ENCODE results near the gene CDH4.

The CDH4 gene

DNA sequence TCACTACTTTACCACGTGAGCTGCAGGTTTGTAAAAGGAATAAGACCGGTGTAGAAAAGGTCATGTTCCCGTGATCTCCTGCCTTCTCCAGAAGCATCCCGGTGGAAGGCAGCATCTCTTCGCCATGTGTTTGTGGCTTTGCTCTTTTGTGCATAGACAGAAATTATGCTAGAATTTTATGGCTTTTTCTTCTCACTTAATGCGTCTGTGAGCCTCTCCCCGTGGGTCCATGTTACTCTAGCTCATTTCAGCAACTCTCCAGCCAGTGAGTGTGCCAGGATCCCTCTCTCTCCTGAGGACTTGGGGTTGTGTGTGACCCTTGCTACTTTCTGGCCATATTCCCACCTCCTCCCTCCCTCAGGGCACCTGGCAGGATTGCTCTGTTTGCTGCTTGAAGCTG lies 289.5 kb downstream of the CDH4 start:
- DNase-seq = no peak

DNA sequence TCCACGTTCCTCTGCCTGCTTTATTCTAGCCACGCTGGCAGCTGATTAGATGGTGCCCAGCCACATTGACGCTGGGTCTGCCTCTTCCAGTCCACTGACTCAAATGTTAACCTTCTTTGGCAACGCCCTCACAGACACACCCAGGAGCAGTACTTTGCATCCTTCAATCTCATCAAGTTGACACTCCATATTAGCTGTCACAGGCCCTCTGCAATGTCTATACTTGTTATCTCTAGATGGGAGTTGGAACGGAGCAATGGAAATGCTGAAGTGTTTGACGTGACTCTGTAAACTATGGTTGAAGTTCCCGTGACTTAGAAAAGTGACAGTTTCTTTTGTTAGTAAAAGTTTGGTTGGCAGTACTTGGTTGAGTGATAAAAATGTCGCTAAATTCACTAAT lies 291.0 kb downstream of the CDH4 start:
- DNase-seq = no peak

DNA sequence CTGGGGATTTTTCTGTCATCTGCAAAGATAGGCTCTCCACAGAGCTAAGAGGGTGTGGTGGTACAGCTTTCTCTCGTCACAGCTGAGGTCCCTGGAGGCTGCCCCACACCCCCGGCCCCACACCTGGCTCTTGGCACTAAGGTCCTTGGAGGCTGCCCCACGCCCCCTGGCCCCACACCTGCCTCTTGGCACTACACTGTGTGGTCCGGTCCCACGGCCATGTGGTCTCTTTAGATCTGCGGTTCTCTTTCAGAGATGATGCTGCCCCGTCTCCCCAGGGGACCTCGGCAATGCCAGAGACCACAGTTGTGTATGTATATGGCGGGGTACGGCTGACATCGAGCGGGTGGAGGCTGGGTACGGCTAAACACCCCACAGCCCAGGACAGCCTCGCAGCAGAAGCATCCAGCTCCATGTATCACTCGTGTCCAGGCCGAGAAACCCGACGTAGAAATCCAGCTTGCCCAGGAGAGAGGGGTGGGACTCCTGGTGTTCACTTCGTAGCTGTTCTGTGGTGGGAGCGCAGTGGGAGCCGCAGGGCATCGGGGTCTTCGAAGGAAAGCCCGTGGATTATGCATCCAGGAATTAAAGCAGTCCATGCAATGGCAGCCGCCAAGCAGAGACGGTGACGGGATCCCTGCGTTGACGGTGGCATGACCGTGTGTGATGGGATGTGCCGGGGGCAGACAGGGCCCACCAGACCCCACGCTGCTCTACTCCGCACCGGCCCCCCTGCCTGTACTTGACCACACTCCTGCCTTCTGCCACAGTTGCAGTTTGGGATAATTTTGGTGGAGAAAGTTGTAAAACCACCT lies 292.1 kb downstream of the CDH4 start:
- no peak for DNase-seq

DNA sequence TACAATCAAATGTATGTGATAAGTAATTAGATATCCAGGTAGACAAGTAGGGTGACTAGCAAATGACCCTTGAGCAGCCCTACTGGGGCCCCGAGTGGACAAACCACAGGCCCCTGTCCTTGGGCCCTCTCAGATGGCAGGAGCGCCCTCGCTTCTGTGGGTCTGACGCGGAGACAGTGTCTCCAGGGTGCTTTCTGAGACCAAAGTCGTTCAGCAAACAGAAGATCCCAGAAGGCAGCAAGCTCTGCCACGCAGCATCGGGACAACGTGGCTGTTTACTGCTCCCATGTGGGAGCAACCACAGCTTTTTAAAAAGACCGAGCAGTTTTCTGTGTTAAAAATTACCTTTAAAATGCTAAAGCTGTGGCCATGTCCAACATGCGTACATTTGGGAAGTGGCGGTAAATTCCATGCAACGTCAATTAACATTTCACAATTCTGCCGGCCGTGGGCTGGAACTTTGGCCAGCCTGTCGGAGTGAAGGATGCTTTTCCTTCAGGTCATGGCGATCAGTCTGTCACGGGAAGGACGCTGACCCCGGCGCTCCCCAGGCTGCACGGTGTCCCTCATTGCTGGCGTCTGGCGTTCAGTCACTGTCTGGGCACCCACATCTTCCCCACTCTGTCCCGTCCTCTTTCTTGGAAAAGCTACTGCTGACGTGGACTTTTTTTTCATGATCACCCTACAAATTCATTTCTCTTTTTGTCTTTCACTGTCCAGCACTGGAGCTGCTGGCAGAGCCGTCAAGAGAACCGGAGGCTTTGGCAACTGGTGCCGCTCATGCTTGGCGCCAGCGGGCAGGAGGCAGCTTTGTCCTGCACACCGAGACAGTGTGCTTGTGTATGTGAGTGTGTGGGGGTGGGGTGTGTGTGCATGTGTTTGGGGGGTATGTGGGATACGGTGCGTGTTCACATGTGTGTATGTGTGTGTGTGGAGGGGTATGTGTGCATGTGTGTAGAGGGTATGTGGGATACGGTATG lies 293.1 kb downstream of the CDH4 start:
- no peak for DNase-seq

DNA sequence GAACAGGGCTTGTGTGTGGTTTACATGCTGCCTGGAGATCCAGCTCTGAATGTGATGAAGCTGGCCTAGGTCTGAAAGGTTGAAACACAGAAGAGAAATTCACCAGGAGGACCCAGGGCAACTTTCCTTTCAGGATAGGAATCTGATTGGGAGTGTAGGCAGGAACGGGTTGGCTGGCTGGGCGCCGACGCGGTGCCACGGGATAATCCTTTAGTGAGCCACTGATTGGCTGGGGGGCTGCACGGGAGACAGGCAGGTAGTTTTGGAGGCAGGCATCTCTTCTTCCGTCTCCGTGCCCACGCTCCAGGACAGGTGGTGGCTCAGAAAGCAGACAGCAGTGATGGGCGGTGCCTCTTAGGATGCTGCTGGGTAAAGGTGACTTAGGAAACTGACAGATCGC lies 294.6 kb downstream of the CDH4 start:
- no peak for DNase-seq

DNA sequence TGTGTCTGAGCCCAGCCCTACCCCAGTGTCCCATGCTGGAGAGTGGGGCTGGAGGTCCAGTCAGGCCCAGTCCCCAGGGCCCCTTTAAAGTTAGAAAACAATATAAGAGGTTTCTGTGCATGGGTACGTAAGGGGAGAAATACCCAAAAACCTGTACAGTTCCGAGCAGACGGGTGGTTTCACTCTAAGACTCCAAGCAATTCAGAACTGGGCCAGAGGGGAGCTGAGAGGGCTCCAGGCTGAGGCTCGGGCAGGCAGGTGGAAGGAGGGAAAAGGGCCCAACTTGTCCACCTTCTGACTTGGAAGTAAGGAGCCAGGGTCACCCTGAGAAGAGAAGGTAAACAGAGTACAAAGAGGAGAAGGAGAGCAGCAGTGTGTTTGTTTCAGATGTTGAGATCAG lies 296.0 kb downstream of the CDH4 start:
- no peak for DNase-seq

DNA sequence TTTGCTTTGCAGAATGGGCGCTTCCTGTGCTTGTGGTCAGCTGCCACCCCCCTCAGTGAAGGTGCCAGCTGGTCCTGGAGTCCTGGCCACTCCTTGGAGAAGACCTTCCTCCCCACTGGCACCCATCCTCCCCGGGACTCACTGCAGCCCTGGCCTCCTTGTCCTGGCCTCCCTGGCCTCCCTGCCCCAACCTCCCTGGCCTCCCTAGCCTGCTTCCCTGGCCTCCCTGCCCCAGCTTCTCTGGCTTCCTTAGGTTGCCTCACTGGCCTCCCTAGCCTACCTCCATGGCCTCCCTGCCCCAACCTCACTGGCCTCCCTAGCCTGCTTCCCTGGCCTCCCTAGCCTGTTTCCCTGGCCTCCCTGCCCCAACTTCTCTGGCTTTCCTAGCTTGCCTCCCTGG lies 297.8 kb downstream of the CDH4 start:
- no peak for DNase-seq

DNA sequence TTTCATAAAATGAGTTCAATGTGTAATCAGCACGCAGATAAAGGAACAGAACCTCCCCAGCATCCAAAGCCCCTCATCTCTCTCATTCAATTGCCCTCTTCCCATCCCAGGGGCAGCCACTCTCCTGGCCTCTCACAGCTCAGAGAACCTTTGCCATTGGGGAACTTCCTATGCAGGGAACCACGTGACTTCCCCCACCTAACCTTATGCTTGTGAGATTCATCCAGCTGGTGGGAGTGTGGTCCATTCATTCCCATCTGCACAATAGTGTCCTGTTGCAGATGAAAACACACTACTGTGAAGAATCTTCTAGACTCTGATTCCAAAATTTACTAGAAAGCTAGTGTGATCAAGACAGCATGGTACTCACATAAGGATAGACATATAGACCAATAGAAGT lies 299.3 kb downstream of the CDH4 start:
- DNase-seq = no peak

DNA sequence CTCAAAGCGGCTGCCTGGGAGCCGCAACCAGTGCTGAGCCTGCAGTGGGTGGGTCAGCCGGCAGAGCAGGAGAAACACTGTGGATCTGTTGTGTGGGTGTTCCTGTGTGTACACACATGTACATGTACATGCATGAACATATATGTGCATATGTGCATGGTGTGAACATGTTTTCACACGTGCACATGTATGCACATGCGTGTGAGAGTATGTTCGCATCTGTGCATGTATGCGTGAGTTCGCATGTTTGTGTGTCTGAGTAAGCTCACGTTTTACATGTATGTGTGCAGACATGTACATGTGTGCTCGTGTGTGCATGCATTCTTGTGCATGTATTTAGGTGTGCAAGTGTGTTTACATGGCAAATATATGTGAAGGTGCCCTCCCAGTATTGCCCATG lies 302.6 kb downstream of the CDH4 start:
- DNase-seq = no peak

DNA sequence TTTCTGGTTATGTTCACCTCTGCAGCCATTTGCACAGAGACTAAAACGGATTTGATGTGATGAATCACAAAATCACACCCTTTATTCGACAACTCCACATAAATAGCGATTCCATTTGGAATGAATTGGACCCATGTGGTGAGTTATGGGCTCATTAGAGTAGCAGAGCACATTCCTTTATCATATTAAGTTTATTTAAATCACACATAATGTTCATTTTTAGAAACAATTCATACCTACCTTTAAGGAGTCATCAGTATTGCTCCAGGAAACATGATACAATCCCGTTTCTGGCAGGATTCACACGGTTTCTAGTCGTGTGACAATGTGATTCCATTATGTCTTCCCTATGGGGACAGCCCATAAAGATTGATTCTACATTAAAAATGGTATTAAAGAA lies 303.5 kb downstream of the CDH4 start:
- DNase-seq = peak; percentile 52

DNA sequence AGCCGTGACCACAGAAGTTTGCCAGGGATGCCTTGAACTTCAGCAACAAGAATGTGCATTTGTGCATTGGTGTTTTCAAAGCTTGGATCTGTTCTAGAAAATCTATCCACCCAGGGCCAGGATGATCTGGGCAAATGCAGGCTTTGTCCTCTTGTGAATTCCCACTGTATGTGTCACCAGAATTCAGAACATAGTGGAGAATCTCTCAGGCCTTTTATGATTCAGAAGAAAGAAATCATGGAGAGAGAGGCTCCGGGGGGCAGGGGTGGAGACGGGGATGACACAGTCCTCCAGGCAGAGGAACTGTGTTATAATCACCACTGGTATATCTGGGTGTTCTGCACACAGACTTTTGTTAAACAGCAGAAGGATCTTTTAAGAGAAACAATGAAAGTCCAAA lies 304.1 kb downstream of the CDH4 start:
- DNase-seq = peak; percentile 97

DNA sequence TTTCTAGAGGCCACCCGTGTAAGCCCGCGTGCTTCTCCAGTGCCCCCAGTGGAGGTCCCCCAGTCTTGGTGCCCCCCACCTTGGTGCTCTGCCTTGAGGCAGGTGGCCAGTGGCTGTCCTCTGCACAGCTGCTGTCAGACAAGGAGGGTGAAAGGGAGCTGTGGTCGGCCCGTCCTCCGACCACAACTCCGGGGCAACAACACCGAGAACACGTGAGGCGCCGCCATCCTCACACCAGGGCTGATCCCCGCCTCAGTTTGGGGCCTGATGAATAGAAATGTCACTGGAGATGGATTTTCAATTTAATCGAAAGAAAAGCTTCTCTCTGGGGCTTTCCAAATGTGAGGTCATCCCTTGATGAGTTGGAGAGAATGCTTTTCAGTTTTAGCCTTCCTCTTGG lies 304.6 kb downstream of the CDH4 start:
- DNase-seq = no peak

DNA sequence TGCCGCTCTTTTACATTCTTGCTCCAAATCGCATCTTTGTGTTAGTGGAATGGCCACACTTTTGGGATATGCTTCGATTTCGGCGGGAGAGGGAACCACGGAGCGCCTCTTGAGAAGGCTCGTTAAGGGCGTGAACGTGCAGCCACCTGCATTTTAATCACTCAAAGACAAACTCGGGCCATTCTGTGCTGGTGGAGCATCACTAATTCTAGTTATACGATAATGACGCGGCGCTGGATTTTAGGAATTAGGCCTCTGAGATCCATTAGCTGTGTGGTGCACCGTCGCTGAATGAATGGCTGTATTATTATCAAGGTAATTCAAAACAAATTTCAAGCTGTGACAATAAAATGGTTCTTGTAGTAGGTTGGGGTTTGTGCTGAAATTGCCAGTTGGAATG lies 305.6 kb downstream of the CDH4 start:
- no peak for DNase-seq

DNA sequence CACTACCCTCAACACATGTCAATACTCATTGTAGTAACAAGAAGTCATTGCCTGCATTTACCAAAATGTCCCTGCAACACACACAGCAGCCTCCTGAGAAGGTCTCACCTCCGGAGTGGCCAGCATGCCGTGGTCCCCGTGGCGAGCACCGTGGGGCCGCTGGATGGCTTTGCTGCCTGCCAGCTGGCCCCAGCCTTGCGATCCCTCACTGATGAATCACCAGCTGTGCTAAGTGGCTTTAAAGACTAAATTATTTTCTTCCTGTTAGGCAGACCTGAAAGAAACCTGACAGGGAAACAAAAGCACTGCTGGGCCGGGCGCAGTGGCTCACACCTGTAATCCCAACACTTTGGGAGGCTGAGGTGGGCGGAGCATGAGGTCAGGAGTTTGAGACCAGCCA lies 306.7 kb downstream of the CDH4 start:
- DNase-seq = peak; percentile 41

DNA sequence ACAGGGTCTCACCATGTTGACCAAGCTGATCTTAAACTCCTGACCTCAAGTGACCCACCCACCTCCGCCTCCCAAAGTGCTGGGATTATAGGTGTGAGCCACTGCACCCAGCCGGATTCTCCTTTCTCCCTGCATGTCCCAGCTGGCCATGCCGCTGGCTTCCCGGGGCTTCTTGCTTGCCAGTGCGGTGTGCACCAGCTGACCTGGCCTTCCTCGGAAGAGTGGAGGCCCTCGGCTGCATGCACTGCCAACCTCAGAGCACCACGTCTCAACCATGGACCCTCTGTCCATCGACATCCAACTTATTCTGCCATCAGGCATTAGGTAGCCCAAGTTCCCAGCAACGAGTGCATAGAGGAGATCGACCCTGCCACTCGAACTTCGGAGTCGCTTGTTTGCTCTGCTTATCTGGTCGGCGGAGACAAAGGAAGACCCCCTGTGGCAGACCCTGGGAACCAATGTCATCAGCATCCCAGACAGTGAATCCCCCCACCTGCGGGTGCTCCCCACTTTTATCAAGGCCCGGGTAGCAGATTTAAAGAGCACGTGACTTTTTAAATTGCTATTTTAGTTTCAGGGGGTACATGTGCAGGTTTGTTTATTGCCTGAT lies 307.8 kb downstream of the CDH4 start:
- DNase-seq = no peak

DNA sequence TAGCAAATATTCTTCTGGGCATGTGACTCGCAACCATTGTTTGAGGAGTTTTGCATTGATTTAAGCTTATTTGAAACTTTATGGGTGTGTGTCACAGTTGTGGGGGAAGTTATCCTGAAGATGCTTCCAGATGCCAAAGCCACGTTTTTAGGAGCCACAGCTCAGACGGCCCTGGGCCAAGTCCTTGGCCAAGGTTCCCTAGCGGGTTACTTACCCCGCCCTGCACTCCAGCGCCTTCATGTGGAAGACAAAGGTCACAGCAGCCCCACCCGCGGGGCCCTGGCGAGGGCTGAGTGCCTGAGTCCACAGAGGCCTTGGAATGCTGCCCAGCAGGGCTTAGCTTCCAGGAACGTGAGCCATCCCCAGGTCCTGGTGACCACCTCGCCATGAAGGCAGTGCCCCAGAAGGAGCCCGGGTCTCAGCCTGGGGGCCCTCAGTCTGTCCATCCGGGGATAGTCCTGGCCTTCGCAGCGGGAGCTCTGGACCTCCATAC lies 308.3 kb downstream of the CDH4 start:
- peak; percentile 73 for DNase-seq

DNA sequence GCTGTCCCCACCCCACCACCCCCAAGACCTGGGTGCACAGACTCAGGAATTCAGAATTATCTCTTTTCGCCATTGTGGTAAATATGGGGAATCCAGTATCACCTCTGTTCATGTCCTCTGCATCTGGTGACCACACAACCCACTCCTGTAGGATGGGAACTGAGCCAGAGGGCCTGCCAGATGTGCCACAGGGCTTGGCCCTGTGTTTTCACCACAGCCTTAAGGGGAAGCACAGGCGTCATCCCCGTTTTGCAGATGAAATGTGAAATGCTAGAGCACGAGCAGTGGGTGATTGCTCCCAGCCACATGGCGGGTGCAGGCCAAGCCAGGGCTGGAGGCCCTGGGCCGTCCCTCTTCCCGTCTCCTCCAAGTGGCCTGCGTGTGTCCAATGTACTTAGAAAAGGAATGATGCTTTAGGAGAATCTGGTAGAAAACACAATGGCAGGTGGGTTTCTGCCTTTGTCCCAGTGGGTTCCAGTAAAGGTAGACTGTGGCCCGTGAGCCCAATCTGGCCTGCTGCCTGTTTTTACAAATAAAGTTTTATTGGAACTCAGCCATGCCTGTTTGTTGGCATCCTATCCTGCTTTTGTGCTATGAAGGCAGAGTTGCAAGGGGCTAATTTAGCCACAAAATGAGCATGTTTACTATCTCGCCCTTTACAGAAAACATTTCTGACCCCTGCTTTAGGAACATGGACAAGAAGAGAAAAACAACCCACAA lies 309.2 kb downstream of the CDH4 start:
- DNase-seq = peak; percentile 26

DNA sequence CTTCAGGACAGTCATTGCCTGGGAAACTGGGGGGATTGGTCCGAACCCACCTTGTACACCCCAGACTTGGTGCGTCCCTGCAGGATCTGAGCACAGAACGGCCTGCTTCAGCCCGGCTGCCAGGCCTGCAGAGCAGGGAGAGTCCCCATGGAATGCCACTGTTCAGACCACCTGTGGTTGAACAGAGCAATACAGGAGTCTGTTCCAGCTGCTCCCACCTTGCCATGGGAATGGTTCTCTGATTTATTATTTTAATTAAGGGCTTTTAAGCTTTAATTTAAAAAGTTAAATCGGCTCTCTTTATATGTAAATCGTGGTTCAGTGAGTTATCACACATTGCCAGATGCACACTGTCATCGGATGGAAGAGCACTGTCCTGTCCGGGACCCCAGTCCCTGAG lies 310.4 kb downstream of the CDH4 start:
- DNase-seq = no peak

DNA sequence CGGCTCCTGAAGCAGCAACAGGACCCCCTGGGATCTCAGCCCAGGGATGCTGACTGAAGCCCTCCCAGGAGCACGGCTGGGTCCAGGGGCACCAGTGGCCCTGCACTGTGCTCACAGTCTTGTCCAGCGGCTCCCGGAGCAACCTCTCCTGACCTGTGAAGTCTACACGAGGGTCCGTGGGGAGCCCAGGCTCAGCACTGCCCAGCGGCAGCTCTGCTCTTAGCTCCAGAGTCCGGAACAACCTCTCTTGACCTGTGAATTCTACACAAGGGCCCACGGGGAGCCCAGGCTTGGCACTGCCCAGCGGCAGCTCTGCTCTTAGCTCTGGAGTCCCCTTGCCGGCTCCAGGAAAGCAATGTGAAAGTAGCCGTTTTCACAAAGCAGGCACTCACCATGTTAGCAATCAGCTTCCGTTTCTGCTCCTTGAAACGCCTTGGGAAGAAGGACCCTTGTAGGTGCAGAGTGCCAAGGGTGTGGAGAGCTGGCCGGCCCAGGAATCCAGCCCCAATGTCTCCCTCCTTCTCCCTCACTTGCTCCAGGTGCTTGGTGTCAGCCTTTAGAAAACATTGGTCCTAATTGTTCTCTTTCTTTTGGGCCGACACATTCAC lies 310.9 kb downstream of the CDH4 start:
- no peak for DNase-seq

DNA sequence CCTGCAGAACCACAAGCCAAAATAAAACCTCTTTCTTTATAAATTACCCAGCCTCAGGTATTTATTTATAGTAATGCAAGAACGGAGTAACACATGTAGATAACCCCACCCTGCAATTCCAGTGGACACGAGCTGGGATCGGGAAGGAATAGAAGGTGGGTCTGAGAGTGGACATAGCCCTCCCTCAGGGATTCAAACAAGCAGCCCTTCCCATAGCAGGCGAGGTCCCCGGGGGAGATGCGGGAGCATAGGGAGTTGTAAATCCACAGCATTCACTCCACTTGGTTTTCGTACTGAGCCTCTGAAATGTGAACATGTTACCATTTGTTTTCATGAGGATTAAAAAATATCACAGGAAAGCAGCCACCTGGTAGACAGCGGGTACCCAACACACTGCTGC lies 312.6 kb downstream of the CDH4 start:
- no peak for DNase-seq

DNA sequence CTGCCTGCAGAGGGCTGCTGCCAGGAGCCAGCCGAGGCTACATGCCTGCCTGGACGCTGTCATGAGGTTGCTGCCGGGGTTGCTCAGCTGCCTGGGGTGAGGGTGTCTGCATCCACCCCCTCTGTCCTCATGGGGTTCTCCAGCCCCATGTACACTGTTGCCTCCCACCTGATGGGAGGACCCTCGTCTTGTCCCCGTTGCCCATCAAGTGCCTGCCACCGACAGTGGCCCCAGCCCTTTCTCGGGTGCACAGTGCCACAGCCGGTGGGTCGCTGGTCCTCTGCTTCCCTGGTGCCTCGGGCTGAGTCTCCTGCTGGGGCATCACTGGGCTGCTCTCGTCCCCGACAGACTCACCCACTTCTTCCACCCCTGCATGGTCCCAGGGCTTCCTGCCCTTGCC lies 313.7 kb downstream of the CDH4 start:
- no peak for DNase-seq

DNA sequence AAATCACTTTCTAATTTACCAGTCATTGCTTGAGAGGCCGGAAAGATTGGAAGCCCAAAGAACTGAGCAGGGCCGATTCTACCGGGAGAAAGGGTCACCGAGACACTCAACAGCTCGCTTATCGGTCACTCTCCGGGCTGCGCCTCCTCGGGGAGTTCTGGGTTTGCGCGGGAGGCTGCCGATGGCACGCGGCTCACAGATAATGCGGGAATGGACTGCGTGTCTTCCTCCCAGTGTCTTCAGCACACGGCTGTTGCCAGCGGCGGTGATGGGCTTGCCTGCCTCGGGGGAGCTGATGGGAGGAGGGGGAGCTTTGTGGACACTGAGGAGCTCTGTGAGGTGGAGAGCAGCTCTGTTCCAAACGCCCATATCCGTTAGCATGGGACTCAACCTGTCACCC lies 314.6 kb downstream of the CDH4 start:
- DNase-seq = no peak
